Measurements from ENCODE around the gene SCN9A. TPM values are rescaled to one million over a fixed set of nuclear protein-coding genes. Genes with fewer than 3 reads are reported as not detected.

SCN9A gene
- total and polyA plus RNA-seq, 2 of the 4 experiments (the other 2 are of a cell fraction) = 40.1 to 135 TPM

DNA sequence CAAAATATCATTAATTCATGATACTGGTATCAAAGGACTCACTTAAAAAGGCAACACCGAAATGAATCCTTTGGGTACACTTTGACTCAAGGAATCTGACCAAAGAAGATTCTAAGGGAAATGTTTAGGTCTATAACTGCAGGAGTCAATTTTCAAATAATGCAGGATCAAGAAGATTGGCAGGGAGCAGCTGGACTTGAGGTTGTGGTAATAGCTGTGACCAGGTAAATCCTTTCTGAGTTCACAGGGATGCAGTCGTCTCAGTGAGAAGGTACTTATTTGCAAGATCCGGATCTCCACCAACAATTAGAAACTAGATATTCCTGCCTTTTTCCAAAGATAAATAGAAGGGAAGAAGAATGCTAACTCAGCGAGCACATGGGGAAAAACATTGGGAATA is 96.9 kb downstream of the SCN9A start:
- H3K4me3 ChIP-seq (ENCODE audit: insufficient read depth, low read depth, low read length) = no peak overlapping the region
- in situ Hi-C loops (cut with MboI; ENCODE audit: low sequenced_read_pairs) (no loop called here), dilution Hi-C loops (cut with HindIII; ENCODE audit: low sequenced_read_pairs, unreplicated experiment) (no loop called here), intact Hi-C loops (cut with micrococcal nuclease) (no loop called here)
- H2AK5ac ChIP-seq (ENCODE audit: low read depth, low read length) = no peak overlapping the region
- no peaks in the 10 kb centered on the region; a peak in 1 of 4 replicates for H3K79me1 ChIP-seq (ENCODE audit: low read depth in 1 of 2, low read length in 2 of 2)
- H3K4me2 ChIP-seq (ENCODE audit: low read depth, low read length) = no peak overlapping the region
- H2AFZ ChIP-seq (replicated peaks; ENCODE audit: low read length, poor library complexity) = no peak overlapping the region
- no peak overlapping the region for H3K9ac ChIP-seq (ENCODE audit: low read depth, low read length)
- H3K4me1 ChIP-seq (ENCODE audit: control insufficient read depth, insufficient read depth, low read length) = no peaks in the 10 kb centered on the region
- no peak for DNase-seq
- H3K4ac ChIP-seq (ENCODE audit: low read depth, low read length) = no peak overlapping the region
- WGBS, 2 experiments (ENCODE audit: extremely low coverage in 2 of 2, insufficient read length in 1 of 2) = no CpG with 5 or more reads among the region's 4 CpGs
- no peak overlapping the region for H4K8ac ChIP-seq (ENCODE audit: low read depth in 2 of 2, low read length in 2 of 2)
- no peak overlapping the region for H2BK15ac ChIP-seq (ENCODE audit: low read depth, low read length)
- no peak overlapping the region for H4K91ac ChIP-seq (ENCODE audit: insufficient read depth, low read depth, low read length)
- no peak overlapping the region for H3K18ac ChIP-seq (ENCODE audit: low read depth, low read length)
- no peak overlapping the region for H2BK120ac ChIP-seq (ENCODE audit: low read depth, low read length)
- H4K5ac ChIP-seq (ENCODE audit: low read depth, low read length) = no peak overlapping the region
- H3K56ac ChIP-seq (ENCODE audit: extremely low read depth, insufficient read depth, low read length) = no peak overlapping the region
- BruUV-seq (replicated peaks) = no TSS peak
- no peak for TF ChIP-seq RCOR1 (IDR thresholded peaks at IDR 0.05; ENCODE audit: insufficient replicate concordance, low read length)
- no peak overlapping the region for H2AK9ac ChIP-seq (replicated peaks; ENCODE audit: low read depth, low read length, poor library complexity)
- H3K14ac ChIP-seq (replicated peaks; ENCODE audit: low read depth, low read length) = no peak overlapping the region
- H3K36me3 ChIP-seq (ENCODE audit: control insufficient read depth, insufficient read depth, low read length) = peaks cover 7% of the 10 kb centered on the region
- no peaks in the 10 kb centered on the region for H3K27me3 ChIP-seq (ENCODE audit: control insufficient read depth, insufficient read depth, low read length)
- peaks cover 2% of the 10 kb centered on the region; the same call in 1 of the 2 replicates for H3K9me1 ChIP-seq (ENCODE audit: insufficient read depth, low read length)
- ChIA-PET POLR2A (ENCODE audit: unreplicated experiment) (no interaction called here), CTCF (no interaction called here)
- H3K23ac ChIP-seq (ENCODE audit: low read depth, low read length) = no peak overlapping the region
- ATAC-seq (ENCODE audit: low read depth) = no peak
- no peaks in the 10 kb centered on the region for H3K9me3 ChIP-seq (ENCODE audit: control insufficient read depth, insufficient read depth, low read length)
- no peaks in the 10 kb centered on the region for H4K20me1 ChIP-seq (ENCODE audit: insufficient read depth, low read length)
- no peak overlapping the region for H2BK20ac ChIP-seq (ENCODE audit: low read depth, low read length)
- H3K27ac ChIP-seq (ENCODE audit: insufficient read depth, low read length) = no peak overlapping the region
- no peak overlapping the region for H2BK5ac ChIP-seq (ENCODE audit: low read depth, low read length, poor library complexity, severe bottlenecking)
